ENCODE measurements around the gene HEATR1.
A peak's percentile ranks its signal among the peaks of the same experiment; 100 is the strongest.

The HEATR1 gene

GRCh38 chr1:236536540-236536939, 67.8 kb downstream of the HEATR1 start:
- DNase-seq (ENCODE audit: low spot score): no peak

- DNase-seq (ENCODE audit: low spot score): no peak
Observed at GRCh38 chr1:236535662-236536161, 68.6 kb downstream of the HEATR1 start.

DNA sequence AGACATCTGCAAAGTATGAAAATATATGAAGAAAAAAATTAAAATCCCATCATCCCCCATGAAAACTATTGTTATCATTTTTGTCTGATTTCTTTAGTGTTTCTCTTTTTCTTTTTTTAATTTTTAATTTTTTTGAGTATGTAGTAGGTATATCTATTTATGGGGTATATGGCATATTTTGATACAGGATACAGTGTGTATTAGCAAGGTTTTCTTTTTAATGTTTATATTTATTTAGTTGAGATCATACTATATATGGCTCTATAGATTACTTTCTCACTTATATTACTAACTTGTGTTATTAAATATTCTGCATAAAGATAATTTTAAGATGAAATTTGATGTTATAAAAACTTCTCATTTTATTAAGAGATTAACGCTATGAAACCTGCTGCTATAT, 69.1 kb downstream of the HEATR1 start:
- DNase-seq (ENCODE audit: low spot score): no peak

GRCh38 chr1:236534151-236534651, 70.1 kb downstream of the HEATR1 start:
- peak; percentile 23 for DNase-seq (ENCODE audit: low spot score)

DNA sequence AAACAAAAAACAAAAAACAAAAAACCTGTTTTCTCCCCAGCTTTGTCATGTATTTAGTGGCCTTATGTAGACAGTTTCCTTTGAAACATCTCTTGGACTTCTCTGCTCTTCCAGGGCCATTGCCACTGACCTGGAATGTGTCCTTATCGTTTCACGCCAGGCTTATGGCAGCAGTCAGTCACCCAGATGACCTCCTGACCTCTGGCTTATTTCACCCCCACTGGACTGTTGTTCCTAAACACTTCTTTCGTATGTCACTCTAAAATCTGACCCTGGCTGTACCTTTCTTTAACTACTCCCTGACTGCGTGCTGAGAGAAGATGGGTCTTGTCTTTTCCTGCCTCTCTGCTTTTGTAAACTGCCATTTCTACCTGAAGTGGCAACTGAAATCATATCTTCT, 71.5 kb downstream of the HEATR1 start:
- no peak for DNase-seq (ENCODE audit: low spot score)

- DNase-seq (ENCODE audit: low spot score): no peak
Observed at GRCh38 chr1:236530959-236531358, 73.4 kb downstream of the HEATR1 start.

DNA sequence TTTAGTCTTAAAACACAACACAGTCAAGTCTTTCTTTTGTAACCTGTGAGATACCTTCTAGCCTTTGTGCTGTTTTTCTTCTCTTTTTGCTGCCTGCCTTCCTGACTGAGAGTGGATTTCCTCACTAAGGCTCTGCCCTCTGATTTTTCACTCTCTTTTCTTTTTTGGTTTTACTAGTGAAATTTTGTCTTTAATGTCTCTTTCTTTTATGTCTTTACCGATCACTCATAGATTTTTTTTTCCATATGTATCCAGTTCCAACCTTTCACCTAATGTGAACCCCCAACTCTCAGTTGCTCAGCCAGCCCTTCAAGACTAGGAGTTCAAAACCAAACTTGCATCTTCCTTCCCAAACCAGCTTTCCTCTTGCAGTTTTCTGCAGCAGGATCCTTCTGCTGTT, 74.0 kb downstream of the HEATR1 start:
- DNase-seq (ENCODE audit: low spot score): no peak

GRCh38 chr1:236526079-236526478, 78.2 kb downstream of the HEATR1 start:
- DNase-seq (ENCODE audit: low spot score): no peak

- DNase-seq (ENCODE audit: low spot score): no peak
Observed at GRCh38 chr1:236524895-236525184, 79.5 kb downstream of the HEATR1 start.

DNA sequence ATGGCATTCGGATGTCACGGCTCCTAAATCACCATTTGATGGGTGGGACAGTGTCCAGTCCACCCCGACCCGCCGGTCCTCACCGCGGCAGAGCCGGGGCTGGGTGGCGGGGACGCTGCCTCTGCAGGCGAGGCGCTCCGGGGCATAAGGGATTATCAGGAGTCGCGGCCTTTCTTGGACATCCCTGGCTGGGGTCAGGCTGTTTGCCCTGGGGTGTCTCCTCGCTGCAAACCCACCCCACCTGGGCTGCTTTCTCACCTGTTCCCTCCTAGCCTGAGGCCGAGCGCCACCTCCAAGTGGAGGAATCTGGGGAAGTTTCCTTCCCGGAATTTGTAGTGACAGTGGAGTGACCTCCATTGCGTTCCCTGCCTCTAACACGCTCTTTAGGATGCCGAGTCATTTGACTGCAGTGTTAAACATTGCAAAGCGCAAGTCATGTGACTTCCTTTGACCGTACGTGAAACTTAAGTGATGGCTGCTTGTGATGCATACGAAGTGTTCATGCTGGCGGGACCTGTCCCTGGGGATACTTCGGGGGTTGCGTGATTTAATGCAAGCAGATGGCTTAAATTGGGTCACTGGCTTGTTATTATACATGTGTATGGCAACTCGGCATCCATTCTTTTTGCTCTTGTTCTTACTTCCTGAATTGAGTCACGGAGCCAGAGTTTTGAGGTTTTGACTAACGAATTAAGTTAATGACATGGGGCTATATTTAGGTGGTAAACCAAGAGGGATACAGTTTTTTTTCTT, 80.0 kb downstream of the HEATR1 start:
- DNase-seq (ENCODE audit: low spot score): peak; percentile 90

GRCh38 chr1:236523704-236524141, 80.6 kb downstream of the HEATR1 start, which contains the start of gene LGALS8:
Gene LGALS8, plus strand, starts transcription at chr1:236523982. Its CDS starts 2,089 bp downstream, at chr1:236526071.
- peak; percentile 86 for DNase-seq (ENCODE audit: low spot score)

DNA sequence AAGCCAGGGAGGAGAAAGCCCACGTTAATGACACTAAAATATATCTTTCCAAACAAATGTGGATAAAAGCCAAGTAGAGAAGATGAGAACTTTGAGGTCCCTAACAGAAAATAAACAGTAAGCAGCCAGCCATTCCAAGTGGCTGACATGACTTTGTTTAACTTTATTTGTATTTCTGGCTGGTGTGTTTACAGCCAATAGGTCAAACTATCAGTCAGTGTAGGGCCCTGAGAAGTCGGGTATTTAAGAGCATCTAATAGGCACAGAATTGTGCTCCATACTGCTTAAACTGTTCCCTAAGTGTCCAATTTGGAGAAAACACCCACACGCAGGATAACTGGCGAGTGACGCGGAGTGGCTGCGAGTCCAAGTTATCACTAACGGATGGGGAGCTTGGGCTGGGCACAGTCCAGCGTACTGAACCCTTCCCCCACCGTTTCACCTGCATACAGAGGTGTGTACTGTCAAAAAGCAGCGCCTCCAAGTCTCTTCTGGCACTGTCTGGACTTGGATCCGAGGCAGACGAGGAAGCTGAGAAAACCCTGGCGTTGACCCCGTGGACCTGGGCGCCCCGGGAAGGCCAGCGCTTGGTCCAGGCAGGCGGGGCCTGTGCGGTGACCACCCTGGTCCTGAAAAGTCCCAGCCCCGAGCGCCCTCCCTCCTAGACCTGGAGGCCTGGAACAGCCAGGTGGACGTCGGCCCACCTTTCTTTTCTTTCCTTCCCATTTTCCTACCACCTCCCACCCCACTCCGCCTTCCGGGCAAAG, 81.2 kb downstream of the HEATR1 start:
- peak; percentile 23 for DNase-seq (ENCODE audit: low spot score)

DNA sequence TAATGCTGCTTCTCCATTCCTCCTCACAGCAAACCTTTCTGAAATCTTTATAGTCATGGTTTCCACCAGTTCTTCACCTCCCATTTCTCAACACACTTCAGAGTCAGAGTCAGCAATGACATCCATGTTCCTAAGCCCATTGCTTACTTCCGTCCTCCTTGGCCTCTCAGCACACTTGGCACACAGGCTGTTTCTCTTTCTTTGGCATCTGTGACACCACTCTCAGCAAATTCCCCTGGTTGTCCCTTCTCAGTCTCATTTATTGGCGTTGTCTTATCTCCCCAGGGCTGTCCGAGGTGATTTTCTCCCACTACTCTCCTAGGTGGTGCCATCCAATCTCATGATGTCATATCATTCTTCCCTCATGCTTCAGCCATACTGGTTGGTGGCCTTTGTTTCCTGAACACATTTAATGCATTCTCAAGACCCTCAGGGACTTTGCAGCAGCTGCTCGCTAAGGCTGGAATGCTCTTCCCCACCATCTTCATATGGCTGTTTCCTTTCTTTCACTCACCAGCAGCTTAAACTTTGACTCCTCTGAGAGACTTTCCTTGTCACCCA, 83.8 kb downstream of the HEATR1 start:
- DNase-seq (ENCODE audit: low spot score): no peak

- no peak for DNase-seq (ENCODE audit: low spot score)
Observed at GRCh38 chr1:236518322-236518721, 86.0 kb downstream of the HEATR1 start.

GRCh38 chr1:236516929-236517704, 87.2 kb downstream of the HEATR1 start:
- no peak for DNase-seq (ENCODE audit: low spot score)

DNA sequence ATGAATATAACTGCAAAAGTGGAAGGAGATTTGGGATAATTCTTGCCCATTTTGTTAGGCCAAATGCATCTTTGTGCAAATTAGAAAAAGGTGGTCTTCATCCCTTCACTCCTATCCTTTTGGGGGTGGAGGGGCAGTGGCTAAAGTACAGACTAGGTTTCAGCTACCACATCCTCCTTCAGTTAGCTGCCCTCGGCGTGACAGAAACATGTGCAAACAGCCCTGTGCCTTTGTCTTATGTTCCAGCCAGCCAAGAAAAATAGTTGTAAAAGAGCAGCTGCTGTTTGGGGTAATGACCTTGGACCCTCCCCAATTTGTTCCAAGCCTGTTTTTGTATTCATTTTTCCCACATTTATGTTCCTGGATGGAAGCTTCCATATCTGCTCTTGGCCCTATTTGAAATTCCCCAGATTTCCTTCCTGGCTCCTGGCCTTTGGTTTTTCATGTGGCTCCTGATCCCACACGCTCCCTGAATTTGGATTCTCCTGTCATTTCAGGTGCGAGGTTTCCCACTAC, 88.8 kb downstream of the HEATR1 start:
- DNase-seq (ENCODE audit: low spot score): no peak

GRCh38 chr1:236514703-236515442, 89.4 kb downstream of the HEATR1 start:
- DNase-seq (ENCODE audit: low spot score): no peak

DNA sequence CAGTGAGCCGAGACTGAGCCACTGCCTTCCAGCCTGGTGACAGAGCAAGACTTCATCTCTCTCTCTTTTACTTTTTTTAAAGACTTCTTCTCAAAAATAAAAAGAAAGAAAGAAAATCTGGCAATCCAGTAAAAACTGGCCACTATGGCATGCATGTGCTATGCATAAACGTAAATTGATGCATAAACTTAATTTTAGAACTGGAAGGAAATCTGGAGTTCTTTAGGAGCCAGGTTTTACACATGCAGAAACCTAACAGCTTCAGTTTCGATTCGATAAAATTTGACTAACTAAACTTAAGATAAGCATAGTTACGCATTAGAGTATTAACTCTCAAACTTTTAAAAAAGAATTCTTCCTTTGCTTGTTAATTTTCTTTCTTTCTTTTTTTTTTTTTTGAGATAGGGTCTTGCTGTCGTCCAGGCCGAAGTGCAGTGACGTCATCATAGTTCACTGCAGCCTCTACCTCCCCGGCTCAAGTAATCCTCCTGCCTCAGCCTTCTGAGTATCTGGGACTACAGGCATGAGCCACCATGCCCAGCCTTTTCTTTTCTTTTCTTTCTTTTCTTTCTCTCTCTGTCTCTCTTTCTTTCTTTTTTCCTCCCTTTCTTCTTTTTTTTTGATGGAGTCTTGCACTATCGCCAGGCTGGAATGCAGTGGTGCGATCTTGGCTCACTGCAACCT, 92.4 kb downstream of the HEATR1 start:
- DNase-seq (ENCODE audit: low spot score): no peak

DNA sequence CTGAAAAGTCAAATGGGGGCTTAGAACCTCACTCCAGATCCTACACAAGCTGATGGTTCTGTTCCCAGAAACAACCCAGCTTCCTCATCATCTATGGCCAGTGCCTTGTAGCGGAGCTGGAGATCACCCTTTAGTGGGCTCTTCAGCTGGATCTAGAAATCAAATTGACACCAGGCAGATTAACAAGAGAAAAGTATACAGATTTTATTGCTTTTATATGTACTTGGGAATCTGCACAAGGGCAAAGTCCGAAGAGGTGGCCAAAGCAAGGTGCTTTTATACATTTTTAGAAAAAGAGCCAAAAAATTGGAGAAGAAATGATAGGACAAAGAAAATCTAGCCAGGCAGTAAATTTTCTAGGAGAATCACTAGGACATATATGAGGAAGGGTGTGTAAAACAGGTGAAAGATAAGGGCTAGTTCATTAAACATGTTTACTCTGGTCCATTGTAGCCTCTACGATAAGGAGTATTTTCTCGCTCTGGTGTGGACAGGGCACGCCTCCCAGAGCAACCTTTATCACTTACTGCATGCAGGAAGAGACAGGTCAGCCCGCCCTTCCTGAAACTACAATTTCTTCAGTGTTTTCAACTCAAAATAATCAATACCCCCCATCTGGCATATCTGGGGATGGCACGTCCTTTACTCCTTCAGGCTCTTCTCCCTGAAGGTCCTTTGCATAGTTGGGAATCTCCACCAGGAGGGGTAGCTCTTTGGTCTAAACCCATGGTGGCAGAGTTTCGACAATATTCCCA, 94.5 kb downstream of the HEATR1 start:
- DNase-seq (ENCODE audit: low spot score): no peak

DNA sequence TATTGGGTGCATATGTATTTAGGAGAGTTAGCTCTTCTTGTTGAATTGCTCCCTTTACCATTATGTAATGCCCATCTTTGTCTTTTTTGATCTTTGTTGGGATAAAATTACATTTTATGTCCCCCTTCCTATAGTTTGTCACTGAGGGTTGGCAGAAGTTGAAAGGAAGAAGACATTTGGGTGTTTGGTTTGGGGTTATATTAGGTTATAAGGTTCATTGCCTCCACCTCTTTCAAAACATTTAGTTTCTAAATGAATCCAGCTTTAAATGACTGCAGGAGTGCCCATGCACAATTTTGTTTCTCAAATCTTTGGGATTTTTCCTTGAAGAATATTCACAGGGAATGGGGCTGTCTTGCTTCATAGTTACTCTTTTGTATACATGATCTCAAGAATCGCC, 95.1 kb downstream of the HEATR1 start:
- no peak for DNase-seq (ENCODE audit: low spot score)

All from RKO (cell line).